GM12865 (cell line): ENCODE results near the gene BLCAP.
"Not testable (repeated sequence)": the region's sequence is repeated elsewhere in the genome, so short reads cannot be mapped to it uniquely, and the experiment has no call there.

Source experiments
- DNase-seq: peaks from one replicate; pipeline ENCODE4 v3.0.0; 2010; ENCODE audit warnings: low read depth
- H3K4me3 ChIP-seq: 2 replicates; pipeline ENCODE4 v1.5.1; 2011; ENCODE audit warnings: mild to moderate bottlenecking, low read depth, low read length, control low read depth
- TF ChIP-seq, protein P1 (sequence below): IDR thresholded peaks from 2 replicates; pipeline ENCODE4 v1.5.1; 2011; ENCODE audit warnings: low read length, control low read depth, low read depth, inconsistent platforms; ENCODE audit not compliant: insufficient read depth; ENCODE audit errors: missing control alignments

BLCAP gene

DNA sequence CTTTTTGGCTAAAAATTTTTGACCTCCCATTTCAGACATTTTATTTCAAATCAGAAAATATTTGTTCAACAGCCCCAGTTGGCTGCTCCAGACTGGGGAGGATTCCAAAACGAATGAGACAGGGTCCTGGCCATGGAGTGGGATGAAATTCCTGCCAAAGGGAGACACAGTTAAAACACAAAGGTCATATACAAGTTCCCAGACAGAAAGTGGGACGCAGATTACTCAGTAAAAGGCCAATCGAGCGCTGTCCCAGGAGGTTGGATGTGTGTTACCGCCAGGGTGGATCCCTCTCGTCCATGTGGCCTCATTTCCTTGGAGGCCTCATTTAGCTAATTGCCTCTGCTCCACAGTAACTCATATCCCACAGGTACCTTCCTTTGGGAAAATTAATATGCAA, 48.4 kb downstream of the BLCAP start:
- no peak for DNase-seq
- no peak overlapping the region for H3K4me3 ChIP-seq
- TF ChIP-seq, protein P1, sequence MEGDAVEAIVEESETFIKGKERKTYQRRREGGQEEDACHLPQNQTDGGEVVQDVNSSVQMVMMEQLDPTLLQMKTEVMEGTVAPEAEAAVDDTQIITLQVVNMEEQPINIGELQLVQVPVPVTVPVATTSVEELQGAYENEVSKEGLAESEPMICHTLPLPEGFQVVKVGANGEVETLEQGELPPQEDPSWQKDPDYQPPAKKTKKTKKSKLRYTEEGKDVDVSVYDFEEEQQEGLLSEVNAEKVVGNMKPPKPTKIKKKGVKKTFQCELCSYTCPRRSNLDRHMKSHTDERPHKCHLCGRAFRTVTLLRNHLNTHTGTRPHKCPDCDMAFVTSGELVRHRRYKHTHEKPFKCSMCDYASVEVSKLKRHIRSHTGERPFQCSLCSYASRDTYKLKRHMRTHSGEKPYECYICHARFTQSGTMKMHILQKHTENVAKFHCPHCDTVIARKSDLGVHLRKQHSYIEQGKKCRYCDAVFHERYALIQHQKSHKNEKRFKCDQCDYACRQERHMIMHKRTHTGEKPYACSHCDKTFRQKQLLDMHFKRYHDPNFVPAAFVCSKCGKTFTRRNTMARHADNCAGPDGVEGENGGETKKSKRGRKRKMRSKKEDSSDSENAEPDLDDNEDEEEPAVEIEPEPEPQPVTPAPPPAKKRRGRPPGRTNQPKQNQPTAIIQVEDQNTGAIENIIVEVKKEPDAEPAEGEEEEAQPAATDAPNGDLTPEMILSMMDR, result no peak

DNA sequence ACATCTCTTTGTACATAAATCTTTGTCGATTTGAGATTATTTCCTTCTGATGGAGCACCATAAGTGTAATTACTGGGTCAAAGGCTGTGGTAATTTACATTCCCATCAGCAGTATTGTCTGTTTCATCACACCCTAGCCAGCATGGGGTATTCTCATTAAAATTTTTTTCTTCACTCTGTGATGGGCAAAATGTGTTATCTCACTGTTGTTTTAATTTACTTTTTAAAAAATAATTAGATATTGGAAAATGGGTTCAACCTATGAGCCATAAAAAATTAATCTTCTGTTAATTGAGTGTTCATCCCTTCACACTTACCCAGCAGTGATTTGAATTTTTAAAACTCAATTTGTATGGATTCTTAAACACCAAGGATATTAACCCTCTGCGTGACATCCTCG, 50.6 kb downstream of the BLCAP start:
- TF ChIP-seq, protein P1, result no peak
- H3K4me3 ChIP-seq, result no peak overlapping the region
- DNase-seq, result no peak

DNA sequence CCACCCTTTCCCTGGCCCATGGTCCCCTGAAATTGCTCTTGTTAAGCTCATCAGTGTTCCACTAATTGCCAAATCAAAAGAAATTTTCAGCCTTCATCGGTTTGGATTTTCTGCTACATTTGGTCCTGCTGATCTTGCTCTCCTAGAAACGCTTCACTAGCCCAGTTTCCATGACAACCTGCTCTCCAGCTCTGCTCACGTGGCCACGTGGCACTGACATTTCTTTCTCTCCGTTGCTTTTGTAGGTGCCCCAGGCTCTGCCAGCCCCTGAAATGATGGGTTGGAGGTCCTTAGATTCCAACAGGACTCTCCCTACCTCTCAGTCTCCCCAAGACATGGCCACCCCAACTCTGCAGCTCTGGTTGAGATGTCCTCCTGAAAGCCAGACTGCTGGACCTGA, 52.4 kb downstream of the BLCAP start:
- TF ChIP-seq, protein P1, result no peak
- no peak overlapping the region for H3K4me3 ChIP-seq
- no peak for DNase-seq

DNA sequence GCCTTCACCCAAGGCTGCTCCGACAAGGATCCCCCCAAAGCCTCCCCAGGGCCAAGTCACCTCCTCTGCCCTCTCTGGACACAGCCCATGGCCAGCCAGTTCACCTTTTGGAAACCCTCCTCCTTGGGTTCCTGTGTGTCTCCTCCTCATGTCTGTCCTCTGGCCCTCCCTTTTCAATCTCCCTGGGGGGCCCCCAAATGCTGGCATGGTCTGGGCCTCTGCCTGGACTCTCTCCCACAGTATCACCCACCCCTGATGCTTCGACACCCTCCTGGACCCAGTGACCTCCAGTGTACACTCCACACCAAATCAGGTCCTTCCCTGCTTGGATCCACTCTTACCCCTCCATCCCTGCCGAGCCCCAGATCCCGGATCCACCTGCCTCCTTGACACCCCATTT, 53.3 kb downstream of the BLCAP start:
- DNase-seq, result no peak
- no peak overlapping the region for H3K4me3 ChIP-seq
- TF ChIP-seq, protein P1, result no peak

DNA sequence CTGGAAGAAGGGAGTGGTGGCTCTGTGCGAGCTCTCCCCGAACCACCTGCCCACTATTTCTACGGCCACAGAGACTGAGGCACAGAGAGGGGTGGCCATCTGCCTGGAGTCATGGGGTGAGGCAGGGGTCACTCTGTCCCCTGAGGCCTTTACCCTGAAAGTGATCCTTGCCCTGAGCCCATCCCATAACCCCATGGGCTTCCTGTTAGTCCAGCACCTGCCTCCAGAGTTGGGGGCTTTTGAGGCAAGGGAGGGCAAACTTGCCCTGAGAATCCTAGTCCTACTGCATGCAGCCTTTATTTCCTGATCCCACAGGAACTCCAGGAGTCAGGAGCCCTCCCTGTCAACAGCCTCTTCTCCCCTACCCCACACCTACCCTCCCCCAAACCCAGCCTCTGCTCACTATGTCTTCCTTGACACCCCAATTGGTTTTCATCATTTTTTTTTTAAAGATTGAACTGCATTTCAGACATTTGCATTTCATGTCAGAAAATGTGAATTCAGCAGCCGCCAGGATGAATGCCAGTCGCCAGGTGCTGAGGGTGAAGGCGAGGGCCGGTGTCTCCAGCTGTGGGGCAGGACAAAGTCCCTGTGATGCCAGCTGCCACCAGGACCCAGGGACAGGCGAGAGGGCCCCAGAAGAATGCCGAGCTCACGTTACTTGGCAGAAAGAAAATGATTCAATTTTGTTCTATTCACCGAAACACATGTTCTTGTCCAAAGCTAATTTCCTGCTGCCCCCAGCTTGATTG, 54.3 kb downstream of the BLCAP start:
- H3K4me3 ChIP-seq, result no peak overlapping the region
- no peak for DNase-seq

DNA sequence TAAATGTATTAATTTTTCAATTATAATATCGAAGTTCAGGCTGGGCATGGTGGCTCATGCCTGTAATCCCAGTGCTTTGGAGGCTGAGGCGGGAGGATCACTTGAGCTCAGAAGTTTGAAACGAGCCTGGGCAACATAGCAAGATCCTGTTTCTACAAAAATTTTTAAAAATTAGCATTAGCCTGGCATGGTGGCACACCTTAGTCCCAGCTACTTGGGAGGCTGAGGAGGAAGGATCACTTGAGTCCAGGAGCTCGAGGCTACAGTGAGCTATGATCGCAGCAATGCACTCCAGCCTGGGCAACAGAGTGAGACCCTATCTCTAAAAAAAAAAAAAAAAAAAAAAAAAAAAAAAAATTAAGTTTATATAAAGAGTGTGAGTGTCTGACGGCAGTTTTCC, 55.2 kb downstream of the BLCAP start:
- H3K4me3 ChIP-seq, DNase-seq: not testable (repeated sequence)

More for the DNA sequence above, 54.3 kb downstream of the BLCAP start:
- TF ChIP-seq, protein P1, result no peak

DNA sequence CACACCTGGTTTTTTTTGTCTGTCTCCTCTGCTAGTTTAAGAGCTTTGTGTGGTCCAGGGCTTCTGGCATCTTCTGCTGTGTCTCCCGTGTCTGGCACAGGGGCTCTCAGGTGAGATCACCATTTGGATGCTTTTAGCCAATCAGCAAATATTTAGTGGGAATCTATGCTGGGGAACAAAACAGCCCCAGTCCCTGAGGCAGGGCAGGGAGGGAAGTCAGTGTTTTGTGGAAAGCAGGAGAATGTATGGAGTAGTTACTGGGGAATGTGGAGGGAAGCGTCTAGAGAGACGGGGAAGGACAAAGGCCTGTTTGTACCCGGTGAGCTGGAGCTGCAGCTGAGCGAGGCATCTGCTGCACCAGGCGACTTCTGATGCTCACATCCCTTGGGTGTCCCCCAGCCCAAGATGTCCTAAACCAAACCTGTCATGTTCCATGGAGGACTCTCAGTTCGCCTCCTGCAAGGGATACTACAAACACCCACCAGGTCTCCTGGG, 55.9 kb downstream of the BLCAP start:
- no peak overlapping the region for H3K4me3 ChIP-seq
- no peak for DNase-seq
- TF ChIP-seq, protein P1, result no peak

DNA sequence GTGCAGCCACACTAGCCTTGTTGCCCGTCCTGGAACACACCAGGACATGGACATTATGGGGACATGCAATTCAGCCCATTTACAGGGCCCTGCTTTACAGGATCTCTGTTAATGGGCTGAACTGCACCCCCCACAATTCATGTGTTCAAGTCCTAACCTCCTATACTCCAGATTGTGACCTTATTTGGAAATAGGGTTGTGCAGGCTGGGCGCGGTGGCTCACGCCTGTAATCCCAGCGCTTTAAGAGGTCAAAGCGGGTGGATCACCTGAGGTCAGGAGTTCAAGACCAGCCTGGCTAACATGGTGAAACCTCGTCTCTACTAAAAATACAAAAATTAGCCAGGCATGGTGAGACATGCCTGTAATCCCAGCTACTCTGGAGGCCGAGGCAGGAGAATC, 57.5 kb downstream of the BLCAP start:
- not testable (repeated sequence) for H3K4me3 ChIP-seq, DNase-seq
